ENCODE results near the gene POLR1H. TPM values are rescaled to one million over a fixed set of nuclear protein-coding genes. Genes with fewer than 3 reads are reported as not detected.

POLR1H gene
- total RNA-seq, 1 experiment from 2014 or later: 42.6 TPM

DNA sequence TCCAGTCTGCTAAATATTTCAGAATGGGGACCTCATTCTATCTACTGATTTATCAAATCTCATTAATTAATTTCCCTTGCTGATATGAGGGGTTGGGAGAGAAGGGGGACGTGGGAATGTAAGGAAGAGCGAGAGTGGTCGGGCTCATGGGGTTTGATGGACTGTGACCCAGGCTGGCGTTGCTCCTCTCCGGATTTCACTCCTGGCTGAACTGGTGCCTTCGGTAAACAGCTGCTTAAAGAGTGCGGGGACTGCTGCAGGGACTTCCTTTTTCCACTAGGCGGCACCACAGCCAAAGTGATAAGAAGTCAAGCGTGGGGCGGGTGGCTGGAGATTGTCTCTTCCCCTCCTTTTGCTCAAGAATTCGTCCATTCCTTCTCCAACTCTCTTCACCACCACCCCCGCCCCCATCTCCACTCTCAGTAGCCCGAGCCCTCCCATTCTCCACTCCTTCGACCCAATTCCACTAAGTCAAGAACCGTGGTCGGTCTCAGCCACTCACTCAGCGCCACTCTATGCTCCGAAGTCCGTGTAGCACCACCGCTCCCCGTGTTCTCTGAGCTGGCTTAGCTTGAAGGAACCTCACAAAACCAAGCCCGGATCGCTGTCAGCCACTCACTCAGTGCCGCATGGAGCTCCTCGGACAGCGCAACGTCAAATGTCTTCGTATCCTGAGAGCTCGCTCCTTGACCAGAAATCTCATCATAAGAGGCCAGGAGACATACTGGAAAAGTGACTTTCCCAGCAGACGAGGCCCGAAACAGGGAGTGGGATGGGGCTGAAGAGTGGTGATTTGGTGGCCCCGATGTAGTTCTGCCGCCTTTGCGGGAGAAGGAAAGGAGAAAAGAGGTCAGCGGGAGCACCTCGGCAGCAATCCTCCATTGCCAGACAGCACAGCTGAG is 42.2 kb downstream of the POLR1H start (continued):
- TF ChIP-seq, protein P1, sequence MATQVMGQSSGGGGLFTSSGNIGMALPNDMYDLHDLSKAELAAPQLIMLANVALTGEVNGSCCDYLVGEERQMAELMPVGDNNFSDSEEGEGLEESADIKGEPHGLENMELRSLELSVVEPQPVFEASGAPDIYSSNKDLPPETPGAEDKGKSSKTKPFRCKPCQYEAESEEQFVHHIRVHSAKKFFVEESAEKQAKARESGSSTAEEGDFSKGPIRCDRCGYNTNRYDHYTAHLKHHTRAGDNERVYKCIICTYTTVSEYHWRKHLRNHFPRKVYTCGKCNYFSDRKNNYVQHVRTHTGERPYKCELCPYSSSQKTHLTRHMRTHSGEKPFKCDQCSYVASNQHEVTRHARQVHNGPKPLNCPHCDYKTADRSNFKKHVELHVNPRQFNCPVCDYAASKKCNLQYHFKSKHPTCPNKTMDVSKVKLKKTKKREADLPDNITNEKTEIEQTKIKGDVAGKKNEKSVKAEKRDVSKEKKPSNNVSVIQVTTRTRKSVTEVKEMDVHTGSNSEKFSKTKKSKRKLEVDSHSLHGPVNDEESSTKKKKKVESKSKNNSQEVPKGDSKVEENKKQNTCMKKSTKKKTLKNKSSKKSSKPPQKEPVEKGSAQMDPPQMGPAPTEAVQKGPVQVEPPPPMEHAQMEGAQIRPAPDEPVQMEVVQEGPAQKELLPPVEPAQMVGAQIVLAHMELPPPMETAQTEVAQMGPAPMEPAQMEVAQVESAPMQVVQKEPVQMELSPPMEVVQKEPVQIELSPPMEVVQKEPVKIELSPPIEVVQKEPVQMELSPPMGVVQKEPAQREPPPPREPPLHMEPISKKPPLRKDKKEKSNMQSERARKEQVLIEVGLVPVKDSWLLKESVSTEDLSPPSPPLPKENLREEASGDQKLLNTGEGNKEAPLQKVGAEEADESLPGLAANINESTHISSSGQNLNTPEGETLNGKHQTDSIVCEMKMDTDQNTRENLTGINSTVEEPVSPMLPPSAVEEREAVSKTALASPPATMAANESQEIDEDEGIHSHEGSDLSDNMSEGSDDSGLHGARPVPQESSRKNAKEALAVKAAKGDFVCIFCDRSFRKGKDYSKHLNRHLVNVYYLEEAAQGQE (IDR thresholded peaks at IDR 0.05; ENCODE audit: low read depth): no peak
- TF ChIP-seq SP1 (IDR thresholded peaks at IDR 0.05; ENCODE audit: low read depth): no peak

DNA sequence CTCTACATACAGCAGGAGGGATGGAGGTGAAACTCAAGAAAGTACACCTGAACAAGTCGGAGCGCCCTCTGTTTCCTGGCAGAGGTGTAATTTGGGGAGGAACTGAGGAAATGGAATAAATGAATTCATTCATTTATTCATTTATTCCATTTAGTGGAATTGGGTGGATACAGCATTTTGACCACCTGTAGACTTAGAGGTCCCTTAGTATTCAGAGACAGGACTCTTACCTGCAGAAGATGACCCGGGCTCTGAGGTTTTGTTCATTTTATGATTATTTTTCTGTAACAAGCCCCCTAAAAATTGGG is 42.8 kb downstream of the POLR1H start:
- no TSS peak for BruUV-seq (replicated peaks)
- DNase-seq (ENCODE audit: low read depth, low spot score) (no peak), ATAC-seq (no peak)
- ChIA-PET CTCF (interaction anchor here (0.7 to 6.4 kb wide), 12 partner anchors 10 to 296 kb away, joined by 3 to 105 read pairs (median 4); no protein-coding TSS in a partner anchor), RAD21 (ENCODE audit: low non-redundant PET in 1 of 2, low total read pairs in 2 of 2, uncharacterized antibody in 2 of 2, unreplicated experiment in 2 of 2) (interaction anchor here (1.1 to 1.4 kb wide), 3 partner anchors 12 to 28 kb away, joined by 3 to 6 read pairs (median 4); no protein-coding TSS in a partner anchor), POLR2A (interaction anchor here (1.3 to 1.4 kb wide), 2 partner anchors 26 to 115 kb away, joined by 4 to 7 read pairs; no protein-coding TSS in a partner anchor)
- Histone ChIP-seq H3K27ac (ENCODE audit: low read depth, low read length) (no peak overlapping the region), H3K4me2 (ENCODE audit: low read length) (no peak overlapping the region), H3K4me3 (replicated peaks in 1 of 2; ENCODE audit: low read depth in 1 of 2, low read length in 2 of 2) (no peak overlapping the region), H3K9me2 (ENCODE audit: insufficient read depth) (no peaks in the 10 kb centered on the region), H3K9me3 (ENCODE audit: control insufficient read depth in 1 of 2, insufficient read depth in 1 of 2, low read depth in 1 of 2, low read length in 2 of 2) (no peaks in the 10 kb centered on the region), H3K4me1 (ENCODE audit: control insufficient read depth in 1 of 2, insufficient read depth in 2 of 2, low read length in 2 of 2) (peaks cover 17 to 38% of the 10 kb centered on the region in 2 experiments), H2AFZ (ENCODE audit: low read depth, low read length, poor library complexity, severe bottlenecking) (no peak overlapping the region), H4K20me1 (ENCODE audit: insufficient read depth) (no peaks in the 10 kb centered on the region), H3K79me2 (ENCODE audit: insufficient read depth, low read length) (no peaks in the 10 kb centered on the region), H3K36me3 (ENCODE audit: control insufficient read depth in 1 of 2, insufficient read depth in 2 of 2, low read length in 2 of 2) (no peaks in the 10 kb centered on the region), H3K9ac (ENCODE audit: low read length) (no peak overlapping the region), H3K27me3 (ENCODE audit: insufficient read depth, low read length) (no peaks in the 10 kb centered on the region)
- intact Hi-C loops (cut with micrococcal nuclease): loop anchor here (1.0 to 2.0 kb wide), 4 partner anchors 27 to 222 kb away; partner anchors contain the start of genes TRIM15 and TRIM39
- TF ChIP-seq, protein P1 (IDR thresholded peaks at IDR 0.05; ENCODE audit: low read depth): no peak
- TF ChIP-seq ZNF274 (IDR thresholded peaks at IDR 0.05; ENCODE audit: low read depth, low read length) (no peak), YY1 (IDR thresholded peaks at IDR 0.05; ENCODE audit: extremely low read depth, insufficient replicate concordance, low read depth, low read length) (no peak), SIN3A (IDR thresholded peaks at IDR 0.05; ENCODE audit: low read depth) (no peak), CEBPB (IDR thresholded peaks at IDR 0.05; ENCODE audit: low read depth) (no peak), CBX3 (IDR thresholded peaks at IDR 0.05; ENCODE audit: low read depth) (no peak), SP1 (IDR thresholded peaks at IDR 0.05; ENCODE audit: low read depth) (no peak), RAD21 (IDR thresholded peaks at IDR 0.05; ENCODE audit: low read depth) (no peak), FOSL1 (IDR thresholded peaks at IDR 0.05; ENCODE audit: low read depth) (no peak), ELF1 (IDR thresholded peaks at IDR 0.05; ENCODE audit: borderline replicate concordance, low read depth) (no peak), SRF (IDR thresholded peaks at IDR 0.05; ENCODE audit: low read depth) (no peak)
- TF ChIP-seq, protein P2, sequence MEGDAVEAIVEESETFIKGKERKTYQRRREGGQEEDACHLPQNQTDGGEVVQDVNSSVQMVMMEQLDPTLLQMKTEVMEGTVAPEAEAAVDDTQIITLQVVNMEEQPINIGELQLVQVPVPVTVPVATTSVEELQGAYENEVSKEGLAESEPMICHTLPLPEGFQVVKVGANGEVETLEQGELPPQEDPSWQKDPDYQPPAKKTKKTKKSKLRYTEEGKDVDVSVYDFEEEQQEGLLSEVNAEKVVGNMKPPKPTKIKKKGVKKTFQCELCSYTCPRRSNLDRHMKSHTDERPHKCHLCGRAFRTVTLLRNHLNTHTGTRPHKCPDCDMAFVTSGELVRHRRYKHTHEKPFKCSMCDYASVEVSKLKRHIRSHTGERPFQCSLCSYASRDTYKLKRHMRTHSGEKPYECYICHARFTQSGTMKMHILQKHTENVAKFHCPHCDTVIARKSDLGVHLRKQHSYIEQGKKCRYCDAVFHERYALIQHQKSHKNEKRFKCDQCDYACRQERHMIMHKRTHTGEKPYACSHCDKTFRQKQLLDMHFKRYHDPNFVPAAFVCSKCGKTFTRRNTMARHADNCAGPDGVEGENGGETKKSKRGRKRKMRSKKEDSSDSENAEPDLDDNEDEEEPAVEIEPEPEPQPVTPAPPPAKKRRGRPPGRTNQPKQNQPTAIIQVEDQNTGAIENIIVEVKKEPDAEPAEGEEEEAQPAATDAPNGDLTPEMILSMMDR (IDR thresholded peaks at IDR 0.05 in 2 of 3, conservative IDR thresholded peaks at IDR 0.05 in 1 of 3; ENCODE audit: borderline replicate concordance in 1 of 3, insufficient read depth in 1 of 3, low read depth in 2 of 3, low read length in 2 of 3): no peak

Measured in HCT116 (cell line).